ENCODE data around the gene RPGR.
A peak's percentile ranks its signal among the peaks of the same experiment; 100 is the strongest.

Gene RPGR

DNA sequence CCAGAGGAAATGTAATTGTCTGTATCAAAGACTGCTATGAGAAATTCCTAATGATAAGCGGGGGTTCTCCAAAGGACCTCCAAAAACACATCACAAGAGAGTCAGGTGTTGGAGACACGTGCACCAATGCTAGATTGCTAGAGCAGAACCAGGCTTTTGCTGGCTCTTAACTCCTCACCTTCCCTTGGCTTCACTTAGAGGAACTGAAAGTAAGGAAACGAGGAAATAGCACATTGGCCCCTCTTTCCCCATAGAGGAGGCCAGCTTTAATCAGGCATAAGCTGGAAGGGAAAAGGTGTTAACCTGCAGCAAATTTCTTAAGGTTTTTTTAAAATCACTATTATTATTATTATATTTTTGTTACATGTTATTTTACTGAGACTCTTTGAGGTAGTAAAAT, 38.6 kb upstream of the RPGR start:
- TF ChIP-seq, protein P1, sequence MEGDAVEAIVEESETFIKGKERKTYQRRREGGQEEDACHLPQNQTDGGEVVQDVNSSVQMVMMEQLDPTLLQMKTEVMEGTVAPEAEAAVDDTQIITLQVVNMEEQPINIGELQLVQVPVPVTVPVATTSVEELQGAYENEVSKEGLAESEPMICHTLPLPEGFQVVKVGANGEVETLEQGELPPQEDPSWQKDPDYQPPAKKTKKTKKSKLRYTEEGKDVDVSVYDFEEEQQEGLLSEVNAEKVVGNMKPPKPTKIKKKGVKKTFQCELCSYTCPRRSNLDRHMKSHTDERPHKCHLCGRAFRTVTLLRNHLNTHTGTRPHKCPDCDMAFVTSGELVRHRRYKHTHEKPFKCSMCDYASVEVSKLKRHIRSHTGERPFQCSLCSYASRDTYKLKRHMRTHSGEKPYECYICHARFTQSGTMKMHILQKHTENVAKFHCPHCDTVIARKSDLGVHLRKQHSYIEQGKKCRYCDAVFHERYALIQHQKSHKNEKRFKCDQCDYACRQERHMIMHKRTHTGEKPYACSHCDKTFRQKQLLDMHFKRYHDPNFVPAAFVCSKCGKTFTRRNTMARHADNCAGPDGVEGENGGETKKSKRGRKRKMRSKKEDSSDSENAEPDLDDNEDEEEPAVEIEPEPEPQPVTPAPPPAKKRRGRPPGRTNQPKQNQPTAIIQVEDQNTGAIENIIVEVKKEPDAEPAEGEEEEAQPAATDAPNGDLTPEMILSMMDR (conservative IDR thresholded peaks at IDR 0.05; ENCODE audit: low read depth, low read length) = no peak
- H3K4me3 ChIP-seq (ENCODE audit: low read depth, low read length) = no peak overlapping the region
- no peak for DNase-seq (ENCODE audit: low read depth)

DNA sequence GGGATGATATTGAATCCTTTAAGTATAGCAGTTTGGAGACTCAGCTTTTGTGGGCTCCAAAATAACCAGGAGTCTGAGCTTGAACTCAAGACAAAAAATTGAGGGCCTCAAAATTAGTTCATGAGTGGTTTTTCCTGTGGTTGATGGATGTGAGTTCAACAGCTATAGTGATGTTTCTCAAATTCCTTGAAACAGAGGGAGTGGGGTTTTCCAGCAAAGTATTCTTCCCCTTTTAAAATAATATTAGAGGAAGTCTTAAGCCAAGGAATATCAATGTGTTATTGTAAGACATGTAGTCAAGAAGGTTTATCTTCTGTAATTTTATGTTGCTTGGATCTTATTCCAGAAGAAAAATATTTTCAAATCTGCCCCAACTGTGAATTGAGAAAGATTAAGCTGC, 35.7 kb upstream of the RPGR start:
- DNase-seq (ENCODE audit: low read depth) = no peak
- TF ChIP-seq, protein P1 (conservative IDR thresholded peaks at IDR 0.05; ENCODE audit: low read depth, low read length) = no peak
- no peak overlapping the region for H3K4me3 ChIP-seq (ENCODE audit: low read depth, low read length)

DNA sequence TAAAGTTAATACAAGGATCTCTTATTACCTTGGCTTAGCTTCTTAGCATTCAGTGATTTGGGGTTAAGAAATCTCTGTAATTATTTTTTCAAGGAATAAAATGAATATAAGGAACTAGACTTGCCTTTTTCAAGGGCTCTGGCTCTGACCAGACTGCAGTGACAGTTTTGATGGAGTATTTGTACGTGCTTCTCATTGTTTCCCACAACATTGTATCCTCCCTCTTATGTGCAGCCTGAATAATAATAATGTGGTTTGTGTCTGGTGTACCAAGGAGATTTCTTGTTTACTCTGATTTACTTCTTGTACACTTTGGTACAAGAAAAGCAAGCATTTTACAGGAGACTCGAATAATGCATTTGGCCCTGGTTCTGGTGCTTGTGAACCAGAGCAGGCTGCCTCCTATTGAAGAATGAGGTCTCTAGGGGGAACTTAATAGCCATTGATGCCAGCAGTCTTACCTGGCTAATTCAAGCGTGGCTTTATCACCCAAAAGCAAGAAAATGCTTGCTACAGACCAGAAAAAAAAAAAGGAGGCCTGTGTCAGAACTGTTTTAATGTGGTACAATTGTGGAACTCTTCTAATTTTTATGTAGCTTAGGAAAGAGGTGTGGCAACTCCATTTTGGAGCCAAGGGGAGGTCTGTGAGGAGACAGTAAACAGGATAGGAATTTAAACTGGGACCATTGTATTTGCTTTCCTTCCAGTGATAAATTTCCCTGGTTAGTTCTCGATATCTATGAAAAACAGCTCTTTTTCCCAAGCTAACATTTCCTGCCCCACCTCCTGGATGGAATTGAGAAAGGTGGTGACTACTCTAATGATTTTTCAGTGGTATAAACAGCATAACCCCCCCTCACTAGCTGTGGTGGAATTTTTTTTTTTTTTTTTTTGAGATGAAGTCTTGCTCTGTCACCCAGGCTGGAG, 30.7 kb upstream of the RPGR start:
- TF ChIP-seq, protein P1 (conservative IDR thresholded peaks at IDR 0.05; ENCODE audit: low read depth, low read length) = no peak
- no peak overlapping the region for H3K4me3 ChIP-seq (ENCODE audit: low read depth, low read length)
- no peak for DNase-seq (ENCODE audit: low read depth)

DNA sequence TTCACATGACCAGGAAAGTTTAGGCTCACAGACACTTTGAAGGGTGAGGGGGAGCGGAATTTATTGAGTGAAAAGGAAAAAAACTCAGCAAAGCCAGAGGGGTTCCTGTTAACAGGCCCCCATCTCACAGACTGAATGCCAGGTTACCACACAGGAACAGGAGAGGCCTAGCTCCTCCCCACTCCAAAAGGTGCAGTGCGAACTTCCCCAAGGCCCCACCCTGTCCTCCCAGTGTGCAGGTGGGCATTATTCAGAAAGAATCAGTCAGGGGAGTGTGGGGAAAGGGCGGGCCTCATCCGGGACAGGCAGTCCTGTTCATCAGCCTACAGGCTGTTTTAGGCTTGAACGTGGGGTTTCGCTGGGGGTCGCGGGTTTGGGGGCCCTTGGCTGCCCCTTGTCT, 29.1 kb upstream of the RPGR start:
- no peak for DNase-seq (ENCODE audit: low read depth)
- no peak overlapping the region for H3K4me3 ChIP-seq (ENCODE audit: low read depth, low read length)
- TF ChIP-seq, protein P1 (conservative IDR thresholded peaks at IDR 0.05; ENCODE audit: low read depth, low read length) = no peak

DNA sequence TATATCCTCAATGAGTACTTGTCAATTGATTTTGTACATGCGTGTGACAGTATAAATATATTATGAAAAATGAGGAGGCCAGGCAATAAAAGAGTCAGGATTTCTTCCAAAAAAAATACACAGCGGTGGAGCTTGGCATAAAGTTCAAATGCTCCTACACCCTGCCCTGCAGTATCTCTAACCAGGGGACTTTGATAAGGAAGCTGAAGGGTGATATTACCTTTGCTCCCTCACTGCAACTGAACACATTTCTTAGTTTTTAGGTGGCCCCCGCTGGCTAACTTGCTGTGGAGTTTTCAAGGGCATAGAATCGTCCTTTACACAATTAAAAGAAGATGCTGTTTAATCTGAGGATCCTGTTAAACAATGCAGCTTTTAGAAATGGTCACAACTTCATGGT, 25.1 kb upstream of the RPGR start, which contains the start of gene OTC:
Gene OTC (plus strand): TSS at position 243 of the 400 bp plus-strand sequence. CDS start 93 bp downstream, at position 336.
- H3K4me3 ChIP-seq (ENCODE audit: low read depth, low read length) = no peak within 1 kb of the TSS
- TF ChIP-seq, protein P1 (conservative IDR thresholded peaks at IDR 0.05; ENCODE audit: low read depth, low read length) = no peak
- DNase-seq (ENCODE audit: low read depth) = no peak

DNA sequence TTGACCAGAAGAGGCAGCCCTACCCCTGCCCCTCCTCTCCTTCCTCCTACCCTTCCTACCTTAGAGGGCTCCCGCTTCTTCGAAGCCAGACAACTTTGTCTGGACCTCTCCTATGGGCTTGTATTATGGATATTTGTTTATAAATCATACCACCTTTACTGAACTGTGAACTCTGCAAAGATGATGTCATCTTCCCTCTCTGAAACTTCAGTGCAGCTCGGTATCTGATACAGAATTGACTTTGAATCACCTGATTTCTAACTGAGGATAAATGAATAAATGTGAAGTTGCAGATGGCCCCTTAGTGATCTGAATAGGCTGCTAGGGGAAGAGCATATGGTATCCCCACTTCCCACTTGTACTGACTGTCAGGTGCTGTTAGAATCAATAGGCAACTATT, 24.0 kb upstream of the RPGR start:
- H3K4me3 ChIP-seq (ENCODE audit: low read depth, low read length) = no peak overlapping the region
- no peak for DNase-seq (ENCODE audit: low read depth)
- TF ChIP-seq, protein P1 (conservative IDR thresholded peaks at IDR 0.05; ENCODE audit: low read depth, low read length) = no peak

DNA sequence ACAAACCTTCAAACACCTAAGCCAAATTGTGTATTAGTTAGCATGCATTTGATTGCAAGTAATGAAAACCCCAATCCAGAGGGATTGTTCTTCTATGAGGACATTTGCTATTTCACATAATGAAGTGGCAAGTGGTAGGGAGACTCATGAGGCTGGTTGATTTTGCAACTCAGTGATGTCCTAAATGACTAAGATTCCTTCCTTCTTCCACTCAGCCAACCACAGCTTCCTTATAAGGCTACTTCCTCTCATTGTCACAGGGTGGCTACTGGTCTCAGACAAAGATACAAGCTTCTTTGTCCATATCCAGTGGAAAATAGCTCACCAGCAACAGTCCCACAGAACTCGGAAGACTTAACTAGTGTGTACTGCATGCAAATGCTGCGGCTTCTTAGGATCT, 19.8 kb upstream of the RPGR start:
- DNase-seq (ENCODE audit: low read depth) = peak; percentile 85
- H3K4me3 ChIP-seq (ENCODE audit: low read depth, low read length) = no peak overlapping the region
- TF ChIP-seq, protein P1 (conservative IDR thresholded peaks at IDR 0.05; ENCODE audit: low read depth, low read length) = no peak

Data from choroid plexus epithelial cell (primary cell).